ENCODE results near the gene MMEL1.

MMEL1 gene

DNA sequence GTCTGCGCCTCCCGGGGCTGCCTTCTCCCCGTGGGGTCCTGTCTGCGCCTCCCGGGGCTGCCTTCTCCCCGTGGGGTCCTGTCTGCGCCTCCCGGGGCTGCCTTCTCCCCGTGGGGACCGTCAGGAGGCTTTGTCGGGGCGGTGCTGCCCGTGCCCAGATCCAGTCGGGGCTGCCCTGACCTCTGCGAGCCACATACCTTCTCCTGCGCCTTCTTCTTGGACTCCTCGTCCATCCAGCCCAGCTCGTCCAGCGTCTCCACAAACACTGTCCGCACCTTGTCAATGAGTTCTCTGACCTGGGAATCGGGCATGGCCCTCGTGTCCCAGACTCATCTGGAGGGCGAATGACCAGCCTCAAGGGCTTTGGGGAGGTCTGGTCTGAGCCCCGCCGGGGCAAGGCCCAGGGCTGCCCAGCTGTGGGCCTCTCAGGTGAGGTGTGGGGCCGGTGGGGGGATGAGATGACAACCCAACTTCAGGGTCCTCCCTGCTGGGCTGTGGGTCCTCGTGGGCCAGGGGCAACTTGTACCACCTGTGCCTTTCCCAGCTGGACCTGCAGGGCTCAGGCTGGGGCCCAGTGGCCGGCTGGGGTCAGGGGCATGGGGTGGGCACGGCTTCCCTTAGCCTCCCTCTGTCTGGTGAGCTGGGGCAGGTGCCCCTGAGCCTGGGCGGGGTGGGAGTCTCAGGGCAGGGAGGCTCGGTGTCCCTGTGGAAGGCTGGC is 36.8 kb downstream of the MMEL1 start:
- no peak for DNase-seq (ENCODE audit: low spot score)
- in situ Hi-C loops (cut with MboI; ENCODE audit: low pct_unique_long_range_greater_than_20kb, low sequenced_read_pairs, unreplicated experiment): no loop called here
- TF ChIP-seq CTCF (IDR thresholded peaks at IDR 0.05; ENCODE audit: extremely low read depth, insufficient read depth, missing control alignments): no peak

DNA sequence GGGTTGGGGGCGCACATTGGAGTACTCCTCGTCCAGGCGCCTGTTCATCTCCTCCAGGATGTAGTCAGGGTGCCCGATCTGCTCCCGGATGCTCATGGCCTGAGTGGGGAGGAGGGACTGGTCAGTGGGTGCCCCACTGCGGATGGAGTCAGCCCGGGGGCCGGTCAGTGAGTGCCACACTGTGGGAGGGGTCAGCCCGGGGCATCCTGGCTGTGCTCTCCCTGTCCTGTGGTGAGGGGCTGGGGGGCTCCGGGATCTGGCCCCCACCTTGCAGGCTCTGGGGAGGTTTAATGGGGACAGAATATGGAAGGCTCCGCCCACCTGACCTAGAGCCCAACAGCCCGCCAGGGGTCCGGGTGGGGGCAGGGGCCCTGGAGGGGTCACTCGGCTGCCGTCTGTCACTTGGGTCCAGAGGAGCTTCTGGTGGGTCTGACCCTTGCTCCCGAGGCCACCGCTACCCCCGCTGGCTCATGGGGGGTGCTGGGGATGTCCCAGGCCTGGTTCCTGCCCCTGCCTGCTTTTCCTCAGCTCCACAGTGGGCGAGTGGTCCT is 37.5 kb downstream of the MMEL1 start:
- in situ Hi-C loops (cut with MboI; ENCODE audit: low pct_unique_long_range_greater_than_20kb, low sequenced_read_pairs, unreplicated experiment): no loop called here

GRCh38 chr1:2594641-2595131 is 38.1 kb downstream of the MMEL1 start:
- no peak for DNase-seq (ENCODE audit: low spot score)
- TF ChIP-seq CTCF (IDR thresholded peaks at IDR 0.05; ENCODE audit: extremely low read depth, insufficient read depth, missing control alignments): no peak
- in situ Hi-C loops (cut with MboI; ENCODE audit: low pct_unique_long_range_greater_than_20kb, low sequenced_read_pairs, unreplicated experiment): no loop called here

More for the DNA sequence above, 37.5 kb downstream of the MMEL1 start:
- DNase-seq (ENCODE audit: low spot score): no peak
- no peak for TF ChIP-seq CTCF (IDR thresholded peaks at IDR 0.05; ENCODE audit: extremely low read depth, insufficient read depth, missing control alignments)

GRCh38 chr1:2594001-2594640 is 38.7 kb downstream of the MMEL1 start:
- in situ Hi-C loops (cut with MboI; ENCODE audit: low pct_unique_long_range_greater_than_20kb, low sequenced_read_pairs, unreplicated experiment): no loop called here
- no peak for DNase-seq (ENCODE audit: low spot score)
- no peak for TF ChIP-seq CTCF (IDR thresholded peaks at IDR 0.05; ENCODE audit: extremely low read depth, insufficient read depth, missing control alignments)

- no peak for DNase-seq (ENCODE audit: low spot score)
- no peak for TF ChIP-seq CTCF (IDR thresholded peaks at IDR 0.05; ENCODE audit: extremely low read depth, insufficient read depth, missing control alignments)
- in situ Hi-C loops (cut with MboI; ENCODE audit: low pct_unique_long_range_greater_than_20kb, low sequenced_read_pairs, unreplicated experiment): no loop called here
Observed at GRCh38 chr1:2593251-2593878, 39.5 kb downstream of the MMEL1 start.

- no peak for DNase-seq (ENCODE audit: low spot score)
- no peak for TF ChIP-seq CTCF (IDR thresholded peaks at IDR 0.05; ENCODE audit: extremely low read depth, insufficient read depth, missing control alignments)
- in situ Hi-C loops (cut with MboI; ENCODE audit: low pct_unique_long_range_greater_than_20kb, low sequenced_read_pairs, unreplicated experiment): no loop called here
Observed at GRCh38 chr1:2592672-2593071, 40.1 kb downstream of the MMEL1 start.

All from GM13977 (cell line).